HCT116 (cell line): ENCODE results near the gene GEMIN5. TPM values are rescaled to one million over a fixed set of nuclear protein-coding genes. Genes with fewer than 3 reads are reported as not detected.
A peak's percentile ranks its signal among the peaks of the same experiment; 100 is the strongest.

ENCODE experiments used
- ATAC-seq: fragments of 200-7000 bp; cut with Tn5 transposase; 2 replicates; pipeline ENCODE4 v1.9.1; 2020; ENCODE audit warnings: mild to moderate bottlenecking, moderate library complexity
- BruUV-seq: library from RNA; stranded (reverse); fragments of 400-500 nt; replicated peaks from 2 replicates; lab custom pipeline; 2021; lab: Mats Ljungman, UMichigan
- CTCF ChIA-PET: fragments of 300-600 bp; sonication (Branson Sonifier 250); formaldehyde crosslinking; loops from one replicate; lab custom pipeline; 2021; ENCODE audit warnings: antibody characterized with exemption; lab: Charles Lee
- POLR2A ChIA-PET: fragments of 300-600, 350-600 bp; sonication (Branson Sonifier 250); formaldehyde crosslinking; loops from one replicate; lab custom pipeline; 2021; ENCODE audit warnings: antibody characterized with exemption; lab: Charles Lee
- RAD21 ChIA-PET, 2 experiments: fragments of 300-600 bp; sonication (Branson Sonifier 250); formaldehyde crosslinking; loops; one replicate each; lab custom pipeline; 2023; ENCODE audit warnings: low total read pairs in 2 of 2; ENCODE audit not compliant: uncharacterized antibody in 2 of 2, unreplicated experiment in 2 of 2, low non-redundant PET in 1 of 2; lab: Charles Lee
- DNase-seq: peaks from one replicate; pipeline ENCODE4 v3.0.0-alpha.2; 2010; ENCODE audit warnings: low read depth, low spot score
- H2AFZ ChIP-seq: fragments of 200-600 bp; shearing (Covaris generic), sonication (generic); 2 replicates; pipeline ENCODE4 v1.6.1; 2017; ENCODE audit warnings: low read depth, mixed run types, mixed read lengths, antibody characterized with exemption, low read length; ENCODE audit not compliant: poor library complexity, severe bottlenecking
- H3K27ac ChIP-seq: 2 replicates; pipeline ENCODE4 v1.5.1; 2012; ENCODE audit warnings: low read depth, low read length
- H3K27me3 ChIP-seq: fragments of 200-600 bp; sonication (generic); 2 replicates; pipeline ENCODE4 v1.6.1; 2016; ENCODE audit warnings: mixed run types, low read length, mixed read lengths; ENCODE audit not compliant: insufficient read depth
- H3K36me3 ChIP-seq, 2 experiments: fragments of 200-500 bp in 1 of 2; fragments of 200-600 bp in 1 of 2; sonication (Bioruptor generic) in 1 of 2; sonication (generic) in 1 of 2; 2 replicates each; pipeline versions ENCODE4 v1.5.1 to v1.6.1; 2014 to 2016; ENCODE audit warnings: low read length in 2 of 2, inconsistent platforms in 1 of 2, mixed read lengths in 1 of 2, mixed run types in 1 of 2; ENCODE audit not compliant: insufficient read depth in 2 of 2, control insufficient read depth in 1 of 2
- H3K4me1 ChIP-seq, 2 experiments: fragments of 200-600 bp in 1 of 2; sonication (generic) in 1 of 2; 2 replicates each; pipeline versions ENCODE4 v1.5.1 to v1.6.1; 2012 to 2017; ENCODE audit warnings: low read length in 2 of 2, inconsistent platforms in 1 of 2, mild to moderate bottlenecking in 1 of 2, mixed read lengths in 1 of 2, mixed run types in 1 of 2, moderate library complexity in 1 of 2; ENCODE audit not compliant: insufficient read depth in 2 of 2, control insufficient read depth in 1 of 2
- H3K4me2 ChIP-seq: fragments of 200-600 bp; sonication (generic); 2 replicates; pipeline ENCODE4 v1.6.1; 2017; ENCODE audit warnings: mixed run types, low read length, mixed read lengths
- H3K4me3 ChIP-seq, 2 experiments: fragments of 200-600 bp in 1 of 2; sonication (generic) in 1 of 2; replicated peaks in 1 of 2; 2 replicates each; pipeline ENCODE4 v1.5.1; 2011 to 2016; ENCODE audit warnings: low read length in 2 of 2, control low read depth in 1 of 2, low read depth in 1 of 2, mild to moderate bottlenecking in 1 of 2, mixed read lengths in 1 of 2, mixed run types in 1 of 2
- H3K79me2 ChIP-seq: fragments of 200-600 bp; sonication (generic); 2 replicates; pipeline ENCODE4 v1.6.1; 2017; ENCODE audit warnings: mild to moderate bottlenecking, mixed run types, low read length, moderate library complexity, mixed read lengths; ENCODE audit not compliant: insufficient read depth
- H3K9ac ChIP-seq: fragments of 200-600 bp; sonication (generic); 2 replicates; pipeline ENCODE4 v1.6.1; 2016; ENCODE audit warnings: low read length, mixed read lengths
- H3K9me2 ChIP-seq: fragments of 200-600 bp; sonication (generic), shearing (Covaris generic); 2 replicates; pipeline ENCODE4 v1.6.1; 2017; ENCODE audit warnings: mixed run types, mild to moderate bottlenecking, moderate library complexity; ENCODE audit not compliant: insufficient read depth
- H3K9me3 ChIP-seq, 2 experiments: fragments of 200-500 bp in 1 of 2; fragments of 200-600 bp in 1 of 2; sonication (Bioruptor generic) in 1 of 2; sonication (generic) in 1 of 2; 2 replicates each; pipeline ENCODE4 v1.6.1; 2014 to 2017; ENCODE audit warnings: low read length in 2 of 2, mixed read lengths in 2 of 2, inconsistent platforms in 1 of 2, low read depth in 1 of 2, mild to moderate bottlenecking in 1 of 2, mixed run types in 1 of 2, moderate library complexity in 1 of 2; ENCODE audit not compliant: control insufficient read depth in 1 of 2, insufficient read depth in 1 of 2
- H4K20me1 ChIP-seq: fragments of 200-600 bp; sonication (generic), shearing (Covaris generic); 2 replicates; pipeline ENCODE4 v1.6.1; 2017; ENCODE audit warnings: mixed run types, mild to moderate bottlenecking, moderate library complexity; ENCODE audit not compliant: insufficient read depth
- ATF3 ChIP-seq: IDR thresholded peaks from 2 replicates; pipeline ENCODE4 v1.6.1; 2012
- CTCF ChIP-seq, 3 experiments: fragments of 200-600 bp in 1 of 3; sonication (generic) in 1 of 3; IDR thresholded peaks in 2 of 3; conservative IDR thresholded peaks in 1 of 3; 2 replicates each; pipeline ENCODE4 v1.5.1; 2012 to 2017; ENCODE audit warnings: low read depth in 2 of 3, low read length in 2 of 3, antibody characterized with exemption in 1 of 3, borderline replicate concordance in 1 of 3, control low read depth in 1 of 3, mild to moderate bottlenecking in 1 of 3, mixed read lengths in 1 of 3, mixed run types in 1 of 3, moderate library complexity in 1 of 3; ENCODE audit not compliant: insufficient read depth in 1 of 3
- JUND ChIP-seq: IDR thresholded peaks from 2 replicates; pipeline ENCODE4 v1.6.1; 2012
- POLR2A ChIP-seq: IDR thresholded peaks from 2 replicates; pipeline ENCODE4 v1.7.0; 2011; ENCODE audit warnings: borderline replicate concordance; ENCODE audit not compliant: insufficient read depth, insufficient read length; ENCODE audit errors: extremely low read depth
- RAD21 ChIP-seq: IDR thresholded peaks from 2 replicates; pipeline ENCODE4 v1.6.1; 2012; ENCODE audit warnings: low read depth, mild to moderate bottlenecking
- SP1 ChIP-seq: IDR thresholded peaks from 2 replicates; pipeline ENCODE4 v1.6.1; 2012; ENCODE audit warnings: low read depth
- TCF7L2 ChIP-seq: IDR thresholded peaks from 2 replicates; pipeline ENCODE4 v1.7.0; 2011; ENCODE audit warnings: borderline replicate concordance, inconsistent platforms; ENCODE audit not compliant: insufficient read depth, insufficient read length; ENCODE audit errors: extremely low read depth
- ZNF274 ChIP-seq: fragments of 200-500 bp; sonication (Bioruptor generic); IDR thresholded peaks from 2 replicates; pipeline ENCODE4 v1.6.1; 2014; ENCODE audit warnings: mild to moderate bottlenecking, low read depth, low read length, inconsistent platforms
- intact Hi-C: fragments of 100-400 bp; cut with micrococcal nuclease; formaldehyde crosslinking; loops from 2 replicates; pipeline ENCODE4 v1.10.0; 2022
- total RNA-seq: library from RNA; stranded (reverse); gene quantifications from one replicate; pipeline ENCODE4 v1.2.1, GENCODE V29; 2021; ENCODE audit not compliant: unreplicated experiment

The GEMIN5 gene
- total RNA-seq, 1 experiment from 2014 or later, result 35.9 TPM

- Histone ChIP-seq H3K27ac (no peak overlapping the region), H3K27me3 (no peaks in the 10 kb centered on the region), H3K4me2 (no peak overlapping the region), H3K4me1 (no peaks in the 10 kb centered on the region), H4K20me1 (no peaks in the 10 kb centered on the region), H3K36me3 (peaks cover 23 to 30% of the 10 kb centered on the region in 2 experiments), H3K9ac (no peak overlapping the region), H3K79me2 (peaks cover 3% of the 10 kb centered on the region), H2AFZ (no peak overlapping the region), H3K9me2 (no peaks in the 10 kb centered on the region), H3K4me3 (no peak overlapping the region), H3K9me3 (no peaks in the 10 kb centered on the region)
- intact Hi-C loops, result loop anchor here (1.0 kb wide), 1 partner anchor 218 kb away; no protein-coding TSS in a partner anchor
- RAD21 ChIA-PET, result no interaction called here
- ATAC-seq (peak; percentile 67), DNase-seq (no peak)
- POLR2A ChIA-PET, result no interaction called here
- peak in 2 of 3 experiments; percentile 19 to 29; a peak in 1 of 6 replicates for TF ChIP-seq CTCF (IDR thresholded peaks at IDR 0.05 in 2 of 3, conservative IDR thresholded peaks at IDR 0.05 in 1 of 3; ENCODE audit: borderline replicate concordance in 1 of 3, insufficient read depth in 1 of 3, low read depth in 2 of 3, low read length in 2 of 3)
- peak; percentile 69 for TF ChIP-seq TCF7L2
- TF ChIP-seq RAD21, result peak; percentile 63
- TF ChIP-seq JUND, result no peak
- BruUV-seq, result no TSS peak
- CTCF ChIA-PET, result interaction anchor here (1.9 kb wide), 1 partner anchor 219 kb away, joined by 6 read pairs; no protein-coding TSS in a partner anchor
Measured at GRCh38 chr5:154868702-154869101, 69.3 kb downstream of the GEMIN5 start.

GRCh38 chr5:154866841-154867240, 71.2 kb downstream of the GEMIN5 start:
- Histone ChIP-seq H3K27me3 (no peaks in the 10 kb centered on the region), H2AFZ (no peak overlapping the region), H3K4me3 (no peak overlapping the region), H3K9ac (no peak overlapping the region), H3K9me2 (no peaks in the 10 kb centered on the region), H3K27ac (no peak overlapping the region), H3K9me3 (no peaks in the 10 kb centered on the region), H3K4me2 (no peak overlapping the region), H4K20me1 (no peaks in the 10 kb centered on the region), H3K79me2 (peaks cover 22% of the 10 kb centered on the region), H3K36me3 (peaks cover 16 to 19% of the 10 kb centered on the region in 2 experiments; a peak in 3 of 4 replicates), H3K4me1 (no peaks in the 10 kb centered on the region)
- DNase-seq, result no peak
- intact Hi-C loops, result no loop called here
- CTCF ChIA-PET, result no interaction called here
- no peak for TF ChIP-seq POLR2A
- no peak for TF ChIP-seq ZNF274
- TF ChIP-seq ATF3, result no peak
- TF ChIP-seq TCF7L2, result no peak
- TF ChIP-seq SP1, result no peak
- ATAC-seq, result no peak
- RAD21 ChIA-PET, result no interaction called here
- BruUV-seq, result no TSS peak
- POLR2A ChIA-PET, result interaction anchor here (1.0 kb wide), 1 partner anchor 10 kb away, joined by 3 read pairs; no protein-coding TSS in a partner anchor
